ENCODE data around the gene MED29.

DNA sequence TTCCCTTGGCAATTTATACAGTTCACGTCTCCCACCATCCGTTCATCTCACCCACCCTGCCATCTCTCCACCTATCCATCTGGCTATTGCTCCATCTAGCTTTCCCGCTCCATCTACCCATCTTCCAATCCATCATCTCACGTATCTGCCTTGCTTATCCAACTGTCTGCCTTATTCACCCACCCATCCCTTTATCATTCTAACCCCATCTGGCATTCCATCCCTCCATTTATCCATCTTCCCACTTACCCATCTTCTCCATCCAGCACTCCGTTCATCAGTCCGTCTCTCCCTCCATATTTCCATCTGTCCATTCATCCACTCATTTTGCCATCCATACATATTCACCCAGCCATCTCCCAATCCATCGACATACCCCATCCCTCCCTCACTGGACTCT, 34.6 kb downstream of the MED29 start:
- TF ChIP-seq, protein P1, sequence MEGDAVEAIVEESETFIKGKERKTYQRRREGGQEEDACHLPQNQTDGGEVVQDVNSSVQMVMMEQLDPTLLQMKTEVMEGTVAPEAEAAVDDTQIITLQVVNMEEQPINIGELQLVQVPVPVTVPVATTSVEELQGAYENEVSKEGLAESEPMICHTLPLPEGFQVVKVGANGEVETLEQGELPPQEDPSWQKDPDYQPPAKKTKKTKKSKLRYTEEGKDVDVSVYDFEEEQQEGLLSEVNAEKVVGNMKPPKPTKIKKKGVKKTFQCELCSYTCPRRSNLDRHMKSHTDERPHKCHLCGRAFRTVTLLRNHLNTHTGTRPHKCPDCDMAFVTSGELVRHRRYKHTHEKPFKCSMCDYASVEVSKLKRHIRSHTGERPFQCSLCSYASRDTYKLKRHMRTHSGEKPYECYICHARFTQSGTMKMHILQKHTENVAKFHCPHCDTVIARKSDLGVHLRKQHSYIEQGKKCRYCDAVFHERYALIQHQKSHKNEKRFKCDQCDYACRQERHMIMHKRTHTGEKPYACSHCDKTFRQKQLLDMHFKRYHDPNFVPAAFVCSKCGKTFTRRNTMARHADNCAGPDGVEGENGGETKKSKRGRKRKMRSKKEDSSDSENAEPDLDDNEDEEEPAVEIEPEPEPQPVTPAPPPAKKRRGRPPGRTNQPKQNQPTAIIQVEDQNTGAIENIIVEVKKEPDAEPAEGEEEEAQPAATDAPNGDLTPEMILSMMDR (IDR thresholded peaks at IDR 0.05), result no peak
- no peak for TF ChIP-seq POLR2A (IDR thresholded peaks at IDR 0.05)
